PFSK-1 (cell line): ENCODE results near the gene ATF6B.

Experiments
- FOXP2 ChIP-seq: optimal IDR thresholded peaks from 2 replicates; pipeline ENCODE3; 2011; ENCODE audit warnings: borderline replicate concordance, control low read depth, inconsistent platforms; ENCODE audit not compliant: insufficient read depth; ENCODE audit errors: extremely low read length, extremely low read depth
- POLR2AphosphoS5 ChIP-seq: IDR thresholded peaks from 2 replicates; pipeline ENCODE4 v1.6.1; 2012; ENCODE audit warnings: low read depth, mild to moderate bottlenecking, control low read depth, low read length, moderate library complexity
- REST ChIP-seq, 2 experiments: IDR thresholded peaks; 2 replicates each; pipeline versions ENCODE4 v1.6.1 to v1.8.0; 2011 to 2012; ENCODE audit warnings: low read depth in 2 of 2, low read length in 2 of 2, control low read depth in 1 of 2, inconsistent platforms in 1 of 2, mild to moderate bottlenecking in 1 of 2, moderate library complexity in 1 of 2; ENCODE audit not compliant: insufficient read depth in 1 of 2
- SIN3A ChIP-seq: IDR thresholded peaks from 2 replicates; pipeline ENCODE4 v1.6.1; 2012; ENCODE audit warnings: mild to moderate bottlenecking, low read length, moderate library complexity, borderline replicate concordance; ENCODE audit not compliant: insufficient read depth
- TAF1 ChIP-seq: IDR thresholded peaks from 2 replicates; pipeline ENCODE4 v1.6.1; 2012; ENCODE audit warnings: low read length, control low read depth, borderline replicate concordance; ENCODE audit not compliant: insufficient read depth

Gene ATF6B

GRCh38 chr6:32086661-32087573, 41.1 kb downstream of the ATF6B start:
- no peak for TF ChIP-seq SIN3A
- TF ChIP-seq REST (IDR thresholded peaks at IDR 0.05; ENCODE audit: insufficient read depth in 1 of 2, low read depth in 2 of 2, low read length in 2 of 2), result no peak
- peak; percentile 17 for TF ChIP-seq FOXP2

GRCh38 chr6:32085759-32086459, 42.1 kb downstream of the ATF6B start:
- TF ChIP-seq REST (IDR thresholded peaks at IDR 0.05; ENCODE audit: insufficient read depth in 1 of 2, low read depth in 2 of 2, low read length in 2 of 2) (no peak), POLR2AphosphoS5 (no peak), SIN3A (no peak), FOXP2 (no peak), TAF1 (no peak)

- TF ChIP-seq REST (IDR thresholded peaks at IDR 0.05; ENCODE audit: insufficient read depth in 1 of 2, low read depth in 2 of 2, low read length in 2 of 2), result no peak
- TF ChIP-seq POLR2AphosphoS5, result no peak
- TF ChIP-seq TAF1, result no peak
- TF ChIP-seq SIN3A, result no peak
- TF ChIP-seq FOXP2, result no peak
These were observed 43.3 kb downstream of the ATF6B start for GRCh38 chr6:32084780-32085179.

GRCh38 chr6:32083812-32084768, 44.0 kb downstream of the ATF6B start:
- TF ChIP-seq SIN3A (no peak), REST (IDR thresholded peaks at IDR 0.05; ENCODE audit: insufficient read depth in 1 of 2, low read depth in 2 of 2, low read length in 2 of 2) (no peak), POLR2AphosphoS5 (no peak), FOXP2 (no peak), TAF1 (no peak)
